SU-DHL-6 (cell line): ENCODE results near the gene EPC1.
"Not testable (repeated sequence)": the region's sequence is repeated elsewhere in the genome, so short reads cannot be mapped to it uniquely, and the experiment has no call there.

ENCODE experiments used
- EZH2phosphoT487 ChIP-seq: fragments of 200-600 bp; sonication (generic), shearing (Covaris generic); conservative IDR thresholded peaks from 2 replicates; pipeline ENCODE4 v1.6.1; 2018; ENCODE audit warnings: mild to moderate bottlenecking, antibody characterized with exemption, low read length, moderate library complexity, mixed read lengths
- TF ChIP-seq, protein P1 (sequence below): fragments of 200-600 bp; sonication (generic); IDR thresholded peaks from one replicate; pipeline ENCODE4 v1.5.1; 2017; ENCODE audit warnings: antibody characterized with exemption, mild to moderate bottlenecking, low read length, moderate library complexity; ENCODE audit not compliant: insufficient read depth, poor library complexity, severe bottlenecking

DNA sequence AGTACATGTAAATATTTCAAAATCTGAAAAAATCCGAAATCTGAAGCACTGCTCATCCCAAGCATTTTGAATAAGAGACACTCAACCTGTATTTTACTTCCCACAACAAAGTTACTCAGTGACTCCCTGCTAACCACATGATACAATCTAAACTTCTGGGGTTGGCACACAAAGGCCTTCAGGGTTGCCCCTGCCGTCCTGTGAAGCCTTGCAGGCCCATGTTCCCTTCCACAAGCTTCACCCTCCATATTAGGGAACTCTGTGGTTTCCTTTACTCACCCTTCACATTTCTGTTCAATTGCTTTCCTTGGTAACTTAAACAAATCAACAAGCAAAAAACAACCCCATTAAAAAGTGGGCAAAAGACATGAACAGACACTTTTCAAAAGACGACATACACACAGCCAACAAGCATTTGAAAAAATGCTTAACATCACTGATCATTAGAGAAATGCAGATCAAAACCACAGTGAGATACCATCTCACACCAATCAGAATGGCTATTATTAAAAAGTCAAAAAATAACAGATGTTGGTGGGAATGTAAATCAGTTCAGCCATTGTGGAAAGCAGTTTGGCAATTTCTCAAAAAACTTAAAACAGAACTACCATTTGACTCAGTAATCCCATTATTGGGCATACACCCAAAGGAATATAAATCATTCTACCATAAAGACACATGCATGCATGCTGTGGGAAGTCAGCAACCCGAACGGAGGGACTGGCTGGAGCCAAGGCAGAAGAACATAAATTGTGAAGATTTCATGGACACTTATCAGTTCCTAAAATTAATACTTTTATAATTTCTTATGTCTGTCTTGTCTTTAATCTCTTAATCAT lies 128.5 kb downstream of the EPC1 start:
- TF ChIP-seq, protein P1, sequence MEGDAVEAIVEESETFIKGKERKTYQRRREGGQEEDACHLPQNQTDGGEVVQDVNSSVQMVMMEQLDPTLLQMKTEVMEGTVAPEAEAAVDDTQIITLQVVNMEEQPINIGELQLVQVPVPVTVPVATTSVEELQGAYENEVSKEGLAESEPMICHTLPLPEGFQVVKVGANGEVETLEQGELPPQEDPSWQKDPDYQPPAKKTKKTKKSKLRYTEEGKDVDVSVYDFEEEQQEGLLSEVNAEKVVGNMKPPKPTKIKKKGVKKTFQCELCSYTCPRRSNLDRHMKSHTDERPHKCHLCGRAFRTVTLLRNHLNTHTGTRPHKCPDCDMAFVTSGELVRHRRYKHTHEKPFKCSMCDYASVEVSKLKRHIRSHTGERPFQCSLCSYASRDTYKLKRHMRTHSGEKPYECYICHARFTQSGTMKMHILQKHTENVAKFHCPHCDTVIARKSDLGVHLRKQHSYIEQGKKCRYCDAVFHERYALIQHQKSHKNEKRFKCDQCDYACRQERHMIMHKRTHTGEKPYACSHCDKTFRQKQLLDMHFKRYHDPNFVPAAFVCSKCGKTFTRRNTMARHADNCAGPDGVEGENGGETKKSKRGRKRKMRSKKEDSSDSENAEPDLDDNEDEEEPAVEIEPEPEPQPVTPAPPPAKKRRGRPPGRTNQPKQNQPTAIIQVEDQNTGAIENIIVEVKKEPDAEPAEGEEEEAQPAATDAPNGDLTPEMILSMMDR, result not testable (repeated sequence)
- not testable (repeated sequence) for TF ChIP-seq EZH2phosphoT487
